ENCODE measurements around the gene OTUD4. TPM values are rescaled to one million over a fixed set of nuclear protein-coding genes. Genes with fewer than 3 reads are reported as not detected.

The OTUD4 gene
- total RNA-seq, 1 donor from 2014 or later: 37.6 TPM

GRCh38 chr4:145101091-145101490 is 79.3 kb downstream of the OTUD4 start:
- no peak for TF ChIP-seq CTCF (IDR thresholded peaks at IDR 0.05; ENCODE audit: borderline replicate concordance)
- H3K4me3 ChIP-seq: no peak overlapping the region
- no peak for DNase-seq
- no peak overlapping the region for H3K27ac ChIP-seq (replicated peaks)
- intact Hi-C loops (cut with micrococcal nuclease): loop anchor here (10.0 kb wide), 1 partner anchor 54 kb away; no protein-coding TSS in a partner anchor
- peaks cover 18% of the 10 kb centered on the region for H3K36me3 ChIP-seq
- H3K27me3 ChIP-seq (ENCODE audit: low read depth): no peaks in the 10 kb centered on the region
- H3K9me3 ChIP-seq (replicated peaks): no peaks in the 10 kb centered on the region
- peaks cover 58% of the 10 kb centered on the region for H3K4me1 ChIP-seq

- H3K36me3 ChIP-seq: peaks cover 17% of the 10 kb centered on the region
- H3K4me3 ChIP-seq: peak overlapping the region; percentile 86
- DNase-seq: no peak
- TF ChIP-seq CTCF (IDR thresholded peaks at IDR 0.05; ENCODE audit: borderline replicate concordance): no peak
- no peaks in the 10 kb centered on the region for H3K9me3 ChIP-seq (replicated peaks)
- H3K4me1 ChIP-seq: peaks cover 66% of the 10 kb centered on the region
- peak overlapping the region; percentile 93 for H3K27ac ChIP-seq (replicated peaks)
- H3K27me3 ChIP-seq (ENCODE audit: low read depth): no peaks in the 10 kb centered on the region
- intact Hi-C loops (cut with micrococcal nuclease): loop anchor here (10.0 kb wide), 1 partner anchor 55 kb away; no protein-coding TSS in a partner anchor
These were observed 80.7 kb downstream of the OTUD4 start for GRCh38 chr4:145099653-145100052.

GRCh38 chr4:145098675-145099037 is 81.7 kb downstream of the OTUD4 start:
- H3K27ac ChIP-seq (replicated peaks): peak overlapping the region; percentile 93
- DNase-seq: no peak
- peaks cover 24% of the 10 kb centered on the region for H3K36me3 ChIP-seq
- peaks cover 6% of the 10 kb centered on the region for H3K9me3 ChIP-seq (replicated peaks)
- H3K27me3 ChIP-seq (ENCODE audit: low read depth): no peaks in the 10 kb centered on the region
- no peak for TF ChIP-seq CTCF (IDR thresholded peaks at IDR 0.05; ENCODE audit: borderline replicate concordance)
- peak overlapping the region; percentile 86 for H3K4me3 ChIP-seq
- intact Hi-C loops (cut with micrococcal nuclease): no loop called here
- H3K4me1 ChIP-seq: peaks cover 66% of the 10 kb centered on the region

GRCh38 chr4:145097821-145098674 is 82.3 kb downstream of the OTUD4 start, which contains the start of the genes ABCE1 and ANAPC10:
Gene ABCE1 (plus strand): TSS chr4:145098311. CDS start chr4:145104413, 6,102 bp downstream.
Gene ANAPC10 (minus strand): TSS chr4:145098196. CDS start chr4:145096099, 2,097 bp downstream.
- peak; percentile 93 for DNase-seq
- peaks cover 66% of the 10 kb centered on the region for H3K4me1 ChIP-seq
- peak within 1 kb of the TSS; percentile 93 for H3K27ac ChIP-seq (replicated peaks)
- intact Hi-C loops (cut with micrococcal nuclease): no loop called here
- H3K9me3 ChIP-seq (replicated peaks): peaks cover 9% of the 10 kb centered on the region
- peaks cover 30% of the 10 kb centered on the region for H3K36me3 ChIP-seq
- peak; percentile 42 for TF ChIP-seq CTCF (IDR thresholded peaks at IDR 0.05; ENCODE audit: borderline replicate concordance)
- H3K27me3 ChIP-seq (ENCODE audit: low read depth): no peaks in the 10 kb centered on the region
- peak within 1 kb of the TSS; percentile 86 for H3K4me3 ChIP-seq

DNA sequence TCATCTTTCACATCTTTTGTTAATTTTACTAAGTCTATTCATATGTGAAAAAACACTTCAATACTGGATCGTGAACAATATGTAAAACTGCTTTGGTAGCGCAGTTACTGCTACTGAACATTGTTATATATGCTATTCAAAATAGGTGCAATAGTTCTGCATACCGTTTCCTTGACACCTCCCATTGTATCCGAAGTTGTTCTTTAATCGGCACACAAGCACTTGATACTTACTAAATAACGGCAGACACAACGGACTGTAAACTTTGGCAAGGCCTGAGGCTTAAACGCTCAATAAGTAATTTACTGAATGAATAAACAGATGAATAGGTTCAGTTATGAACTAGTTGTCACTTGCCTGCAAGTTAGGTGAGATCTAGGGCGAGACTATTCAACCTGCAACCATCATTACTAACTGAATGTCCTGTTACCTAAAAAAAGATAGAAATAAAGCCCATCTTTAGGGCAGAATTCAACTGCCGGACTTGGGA is 83.0 kb downstream of the OTUD4 start:
- peaks cover 9% of the 10 kb centered on the region for H3K9me3 ChIP-seq (replicated peaks)
- no peak for TF ChIP-seq CTCF (IDR thresholded peaks at IDR 0.05; ENCODE audit: borderline replicate concordance)
- H3K36me3 ChIP-seq: peaks cover 37% of the 10 kb centered on the region
- DNase-seq: no peak
- peak overlapping the region; percentile 93 for H3K27ac ChIP-seq (replicated peaks)
- H3K4me3 ChIP-seq: peak overlapping the region; percentile 86
- intact Hi-C loops (cut with micrococcal nuclease): no loop called here
- no peaks in the 10 kb centered on the region for H3K27me3 ChIP-seq (ENCODE audit: low read depth)
- H3K4me1 ChIP-seq: peaks cover 66% of the 10 kb centered on the region

Data from left ventricle myocardium inferior (tissue), 1 donor.